Prostate gland (tissue), 2 donors: ENCODE measurements around the gene GRPEL2. TPM values are rescaled to one million over a fixed set of nuclear protein-coding genes. Genes with fewer than 3 reads are reported as not detected.
A peak's percentile ranks its signal among the peaks of the same experiment; 100 is the strongest.

Experiments used
- DNase-seq: peaks from one replicate; pipeline ENCODE4 v3.0.0-alpha.2; 2019; ENCODE audit warnings: low spot score
- H3K27ac ChIP-seq, 2 donors: fragments of 200-600 bp; sonication (generic); 2 replicates each; pipeline ENCODE4 v1.5.1; 2017 to 2019
- H3K27me3 ChIP-seq: fragments of 200-600 bp; sonication (generic); replicated peaks from 2 replicates; pipeline ENCODE4 v1.5.1; 2019; ENCODE audit not compliant: insufficient read depth
- H3K36me3 ChIP-seq, 2 donors: fragments of 200-600 bp; sonication (generic); 1 replicate in 1 of 2; 2 replicates in 1 of 2; pipeline versions ENCODE4 v1.5.1 to v1.8.1; 2017 to 2019
- H3K4me1 ChIP-seq: fragments of 200-600 bp; sonication (generic); replicated peaks from 2 replicates; pipeline ENCODE4 v1.5.1; 2019
- H3K4me3 ChIP-seq, 2 donors: fragments of 200-600 bp; sonication (generic); 2 replicates each; pipeline ENCODE4 v1.5.1; 2017 to 2019
- H3K9me3 ChIP-seq: fragments of 200-600 bp; sonication (generic); 2 replicates; pipeline ENCODE4 v1.5.1; 2017
- CTCF ChIP-seq, 4 experiments: fragments of 200-600 bp in 2 of 4; fragments of 450-650 bp in 2 of 4; sonication (generic) in 2 of 4; IDR thresholded peaks; 1 replicate in 3 of 4; 2 replicates in 1 of 4; pipeline ENCODE4 v1.5.1; 2016 to 2019; ENCODE audit warnings: antibody characterized with exemption in 4 of 4, mild to moderate bottlenecking in 2 of 4, moderate library complexity in 2 of 4
- POLR2A ChIP-seq: fragments of 450-650 bp; IDR thresholded peaks from one replicate; pipeline ENCODE4 v1.6.1; 2016; ENCODE audit warnings: antibody characterized with exemption, mild to moderate bottlenecking
- POLR2AphosphoS5 ChIP-seq: sonication (generic); formaldehyde crosslinking; IDR thresholded peaks from one replicate; pipeline ENCODE4 v1.6.1; 2017; ENCODE audit warnings: antibody characterized with exemption
- WGBS: methylation state at CpG from one replicate; pipeline ENCODE4 v1.1.5; 2018; 5-methylcytosine and 5-hydroxymethylcytosine counted together
- intact Hi-C: fragments of 100-400 bp; cut with DNase I; formaldehyde crosslinking; loops from one replicate; pipeline ENCODE4 v1.14.2; 2022
- total RNA-seq, 2 donors: library from RNA; depleted of rRNA; stranded (reverse); fragments of >200 nt; gene quantifications; one replicate each; pipeline ENCODE4 v1.1.0, GENCODE V29; 2016

GRPEL2 gene
- total RNA-seq, 2 donors from 2014 or later = 11.1 to 12.0 TPM

DNA sequence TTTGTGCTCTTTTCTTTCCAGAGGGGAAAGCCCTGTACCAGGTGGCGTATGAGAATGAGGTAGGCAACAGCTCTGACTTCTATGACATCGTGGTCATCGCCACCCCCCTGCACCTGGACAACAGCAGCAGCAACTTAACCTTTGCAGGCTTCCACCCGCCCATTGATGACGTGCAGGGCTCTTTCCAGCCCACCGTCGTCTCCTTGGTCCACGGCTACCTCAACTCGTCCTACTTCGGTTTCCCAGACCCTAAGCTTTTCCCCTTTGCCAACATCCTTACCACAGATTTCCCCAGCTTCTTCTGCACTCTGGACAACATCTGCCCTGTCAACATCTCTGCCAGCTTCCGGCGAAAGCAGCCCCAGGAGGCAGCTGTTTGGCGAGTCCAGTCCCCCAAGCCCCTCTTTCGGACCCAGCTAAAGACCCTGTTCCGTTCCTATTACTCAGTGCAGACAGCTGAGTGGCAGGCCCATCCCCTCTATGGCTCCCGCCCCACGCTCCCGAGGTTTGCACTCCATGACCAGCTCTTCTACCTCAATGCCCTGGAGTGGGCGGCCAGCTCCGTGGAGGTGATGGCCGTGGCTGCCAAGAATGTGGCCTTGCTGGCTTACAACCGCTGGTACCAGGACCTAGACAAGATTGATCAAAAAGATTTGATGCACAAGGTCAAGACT, 22.8 kb downstream of the GRPEL2 start:
- Histone ChIP-seq H3K27me3 (no peaks in the 10 kb centered on the region), H3K4me1 (no peaks in the 10 kb centered on the region), H3K36me3 (no peaks in the 10 kb centered on the region), H3K4me3 (no peak overlapping the region), H3K27ac (no peak overlapping the region), H3K9me3 (no peaks in the 10 kb centered on the region)
- intact Hi-C loops = loop anchor here (5.0 kb wide), 2 partner anchors 74 to 184 kb away; partner anchors contain the start of gene CSNK1A1
- no peak for TF ChIP-seq POLR2AphosphoS5
- no peak for TF ChIP-seq POLR2A
- no peak for TF ChIP-seq CTCF (IDR thresholded peaks at IDR 0.05)
- no peak for DNase-seq
- WGBS = 94% methylated on average over 22 of the region's 22 CpGs

GRCh38 chr5:149370878-149371277, 25.6 kb downstream of the GRPEL2 start:
- Histone ChIP-seq H3K4me3 (no peak overlapping the region), H3K4me1 (no peaks in the 10 kb centered on the region), H3K36me3 (no peaks in the 10 kb centered on the region), H3K9me3 (no peaks in the 10 kb centered on the region), H3K27ac (no peak overlapping the region), H3K27me3 (no peaks in the 10 kb centered on the region)
- no peak for DNase-seq
- intact Hi-C loops = no loop called here
- no peak for TF ChIP-seq POLR2AphosphoS5
- TF ChIP-seq CTCF (IDR thresholded peaks at IDR 0.05) = no peak
- TF ChIP-seq POLR2A = no peak
- WGBS = 97% methylated on average over 2 of the region's 2 CpGs

DNA sequence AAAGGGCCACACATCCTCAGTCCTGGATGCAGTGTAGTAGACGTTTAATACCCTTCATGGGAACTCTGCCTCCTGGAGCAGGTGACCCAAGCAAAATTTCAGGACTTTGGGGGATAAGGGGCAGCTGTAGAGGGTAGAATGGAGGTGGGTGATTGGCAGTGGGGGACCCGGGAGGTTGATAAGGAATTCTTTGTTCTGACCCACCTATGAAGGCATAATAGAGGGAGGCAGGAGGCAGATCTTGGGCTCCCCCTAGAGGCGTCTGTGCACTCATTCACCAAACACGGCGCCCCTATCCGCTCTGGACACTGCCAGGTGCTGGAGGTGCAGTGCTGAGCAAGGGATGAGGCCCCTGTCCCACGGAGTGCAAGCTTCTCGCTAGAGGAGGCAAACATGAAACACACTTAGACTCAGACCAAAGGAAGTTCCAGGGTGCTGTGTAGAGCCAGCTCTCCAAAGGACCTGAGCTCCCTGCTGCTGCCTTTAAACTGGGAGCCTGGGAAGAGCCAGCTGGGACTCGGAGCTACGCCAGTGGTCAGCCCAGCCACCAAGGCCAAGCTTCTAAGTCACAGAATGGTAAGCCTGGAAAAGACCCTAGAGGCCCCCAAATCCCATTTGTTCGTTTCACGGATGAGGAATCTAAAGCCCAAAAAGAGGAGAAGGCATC, 26.1 kb downstream of the GRPEL2 start:
- no peak overlapping the region for H3K4me3 ChIP-seq
- 49% methylated on average over 12 of the region's 12 CpGs for WGBS
- H3K27me3 ChIP-seq = no peaks in the 10 kb centered on the region
- TF ChIP-seq POLR2A (no peak), CTCF (IDR thresholded peaks at IDR 0.05) (peak in 3 of 4 experiments; percentile 53 to 64 (median 57))
- DNase-seq = no peak
- peak overlapping the region in 1 of 2 donors; percentile 27 for H3K27ac ChIP-seq
- H3K36me3 ChIP-seq = no peaks in the 10 kb centered on the region
- intact Hi-C loops = no loop called here
- H3K9me3 ChIP-seq = no peaks in the 10 kb centered on the region
- no peaks in the 10 kb centered on the region for H3K4me1 ChIP-seq

- TF ChIP-seq CTCF (IDR thresholded peaks at IDR 0.05) (no peak), POLR2AphosphoS5 (no peak), POLR2A (no peak)
- WGBS = 59% methylated on average over 4 of the region's 4 CpGs
- intact Hi-C loops = no loop called here
- Histone ChIP-seq H3K27me3 (no peaks in the 10 kb centered on the region), H3K36me3 (no peaks in the 10 kb centered on the region), H3K4me1 (no peaks in the 10 kb centered on the region), H3K4me3 (no peak overlapping the region), H3K27ac (peak overlapping the region in 1 of 2 donors; percentile 27), H3K9me3 (no peaks in the 10 kb centered on the region)
- DNase-seq = no peak
Measured at GRCh38 chr5:149372076-149372795, 26.9 kb downstream of the GRPEL2 start.
